Ascending aorta (tissue), 2 donors: Measurements from ENCODE around the gene AKAP6. TPM values are rescaled to one million over a fixed set of nuclear protein-coding genes. Genes with fewer than 3 reads are reported as not detected.
A peak's percentile ranks its signal among the peaks of the same experiment; 100 is the strongest.
"Not testable (repeated sequence)": the region's sequence is repeated elsewhere in the genome, so short reads cannot be mapped to it uniquely, and the experiment has no call there.

Experiments used
- DNase-seq, 2 donors: peaks; one replicate each; pipeline ENCODE4 v3.0.0-alpha.2; 2019; ENCODE audit warnings: low spot score in 2 of 2
- H3K27ac ChIP-seq, 2 donors: fragments of 200-600 bp; sonication (generic); one replicate each; pipeline ENCODE4 v1.5.1; 2016 to 2017; ENCODE audit warnings: mild to moderate bottlenecking in 1 of 2
- H3K27me3 ChIP-seq: fragments of 200-600 bp; sonication (generic); one replicate; pipeline ENCODE4 v1.5.1; 2017
- H3K36me3 ChIP-seq, 2 donors: fragments of 200-600 bp; sonication (generic); one replicate each; pipeline ENCODE4 v1.5.1; 2016
- H3K4me1 ChIP-seq, 2 donors: fragments of 200-600 bp; sonication (generic); one replicate each; pipeline ENCODE4 v1.5.1; 2016 to 2017; ENCODE audit warnings: mild to moderate bottlenecking in 1 of 2
- H3K4me3 ChIP-seq, 2 donors: fragments of 200-600 bp; sonication (generic); one replicate each; pipeline ENCODE4 v1.5.1; 2016 to 2017; ENCODE audit warnings: mild to moderate bottlenecking in 1 of 2
- H3K9me3 ChIP-seq, 2 donors: fragments of 200-600 bp; sonication (generic); one replicate each; pipeline ENCODE4 v1.5.1; 2016
- intact Hi-C: fragments of 100-400 bp; cut with DNase I; formaldehyde crosslinking; loops from one replicate; pipeline ENCODE4 v1.15.1; 2023
- total RNA-seq: library from RNA; depleted of rRNA; stranded (reverse); fragments of >200 nt; gene quantifications from one replicate; pipeline ENCODE4 v1.1.0, GENCODE V29; 2016
- TF ChIP-seq, protein P1 (sequence below), 3 experiments: fragments of 200-600 bp in 2 of 3; fragments of 450-650 bp in 1 of 3; sonication (generic) in 2 of 3; IDR thresholded peaks; one replicate each; pipeline ENCODE4 v1.5.1; 2016 to 2019; ENCODE audit warnings: antibody characterized with exemption in 3 of 3, mild to moderate bottlenecking in 1 of 3, moderate library complexity in 1 of 3

AKAP6 gene
- total RNA-seq, 1 donor from 2014 or later = 21.1 TPM

DNA sequence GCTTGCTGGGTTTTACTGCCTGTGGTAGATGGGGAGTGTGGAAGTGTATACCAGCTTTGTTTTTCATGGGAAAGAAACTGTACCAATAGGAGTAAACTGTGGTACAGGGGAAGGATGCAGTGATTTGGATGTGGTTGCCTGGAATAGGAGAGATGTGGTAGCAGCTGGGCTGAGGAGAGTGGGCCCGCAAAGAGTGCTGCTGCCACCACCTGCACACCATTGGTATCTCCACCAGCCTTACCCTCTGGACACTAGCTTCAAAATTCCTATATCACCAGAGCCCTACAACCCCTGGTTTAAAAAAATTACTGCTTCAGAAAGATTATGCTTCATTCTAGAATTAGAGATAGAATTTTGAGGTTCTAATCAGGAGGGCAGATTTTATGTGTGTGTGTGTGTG, 53.6 kb downstream of the AKAP6 start:
- Histone ChIP-seq H3K36me3 (no peaks in the 10 kb centered on the region), H3K27ac (no peak overlapping the region), H3K27me3 (no peaks in the 10 kb centered on the region), H3K4me3 (no peak overlapping the region), H3K9me3 (no peaks in the 10 kb centered on the region), H3K4me1 (no peaks in the 10 kb centered on the region)
- DNase-seq = no peak
- TF ChIP-seq, protein P1, sequence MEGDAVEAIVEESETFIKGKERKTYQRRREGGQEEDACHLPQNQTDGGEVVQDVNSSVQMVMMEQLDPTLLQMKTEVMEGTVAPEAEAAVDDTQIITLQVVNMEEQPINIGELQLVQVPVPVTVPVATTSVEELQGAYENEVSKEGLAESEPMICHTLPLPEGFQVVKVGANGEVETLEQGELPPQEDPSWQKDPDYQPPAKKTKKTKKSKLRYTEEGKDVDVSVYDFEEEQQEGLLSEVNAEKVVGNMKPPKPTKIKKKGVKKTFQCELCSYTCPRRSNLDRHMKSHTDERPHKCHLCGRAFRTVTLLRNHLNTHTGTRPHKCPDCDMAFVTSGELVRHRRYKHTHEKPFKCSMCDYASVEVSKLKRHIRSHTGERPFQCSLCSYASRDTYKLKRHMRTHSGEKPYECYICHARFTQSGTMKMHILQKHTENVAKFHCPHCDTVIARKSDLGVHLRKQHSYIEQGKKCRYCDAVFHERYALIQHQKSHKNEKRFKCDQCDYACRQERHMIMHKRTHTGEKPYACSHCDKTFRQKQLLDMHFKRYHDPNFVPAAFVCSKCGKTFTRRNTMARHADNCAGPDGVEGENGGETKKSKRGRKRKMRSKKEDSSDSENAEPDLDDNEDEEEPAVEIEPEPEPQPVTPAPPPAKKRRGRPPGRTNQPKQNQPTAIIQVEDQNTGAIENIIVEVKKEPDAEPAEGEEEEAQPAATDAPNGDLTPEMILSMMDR (IDR thresholded peaks at IDR 0.05) = peak in 1 of 3 experiments; percentile 26
- intact Hi-C loops = no loop called here

DNA sequence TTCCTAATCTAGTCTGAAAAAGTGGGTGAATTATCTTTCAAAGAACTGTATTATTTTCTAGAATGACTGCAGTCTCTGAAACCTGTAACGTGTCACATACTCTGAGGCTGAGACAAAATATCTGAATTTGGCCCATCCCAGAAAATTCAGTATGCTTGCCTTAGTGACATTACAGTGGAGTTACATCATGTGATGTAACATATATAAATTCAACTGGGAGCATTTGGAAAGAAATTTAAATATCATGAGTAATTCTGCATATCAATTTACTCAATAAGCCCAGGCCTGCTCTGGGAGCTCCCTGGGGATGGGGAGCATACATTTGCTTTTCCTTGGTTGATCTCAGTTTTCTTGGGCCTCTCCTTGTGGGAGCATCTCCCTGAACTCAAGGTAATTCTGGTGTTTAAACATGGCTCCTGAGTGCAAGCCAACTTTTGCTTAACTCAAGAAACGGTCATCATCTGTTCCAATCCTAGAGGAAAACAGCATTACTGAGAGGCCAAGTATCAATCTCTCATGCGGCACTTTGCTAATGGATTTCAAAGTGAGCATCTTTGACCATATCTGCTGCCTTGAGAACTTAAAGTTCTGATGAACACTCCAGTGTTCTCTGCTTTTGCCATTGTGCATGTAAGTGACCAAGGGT, 54.4 kb downstream of the AKAP6 start:
- Histone ChIP-seq H3K4me1 (no peaks in the 10 kb centered on the region), H3K9me3 (no peaks in the 10 kb centered on the region), H3K27me3 (no peaks in the 10 kb centered on the region), H3K4me3 (no peak overlapping the region), H3K27ac (no peak overlapping the region), H3K36me3 (no peaks in the 10 kb centered on the region)
- TF ChIP-seq, protein P1 (IDR thresholded peaks at IDR 0.05) = no peak
- intact Hi-C loops = no loop called here
- no peak for DNase-seq

DNA sequence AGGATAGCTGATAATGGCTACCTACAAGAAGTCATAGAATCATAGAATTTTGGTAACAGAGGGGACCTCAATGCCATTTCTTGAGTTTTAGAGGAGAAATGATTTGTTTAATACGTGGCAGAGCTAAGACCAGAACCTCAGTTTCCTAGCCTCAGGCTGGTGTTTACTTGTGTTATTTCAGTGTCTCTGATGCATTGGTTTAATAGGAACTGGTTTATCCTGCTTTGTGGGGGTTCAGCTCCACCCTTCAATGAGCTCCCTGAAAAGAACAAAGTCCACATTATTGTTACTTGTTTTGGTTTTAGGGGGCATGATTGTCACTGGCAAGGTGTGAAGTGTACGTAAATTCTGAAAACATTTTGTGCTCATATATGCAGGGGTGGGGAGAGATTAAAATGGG, 55.4 kb downstream of the AKAP6 start:
- intact Hi-C loops = no loop called here
- TF ChIP-seq, protein P1 (IDR thresholded peaks at IDR 0.05) = no peak
- Histone ChIP-seq H3K36me3 (no peaks in the 10 kb centered on the region), H3K4me3 (no peak overlapping the region), H3K4me1 (no peaks in the 10 kb centered on the region), H3K9me3 (no peaks in the 10 kb centered on the region), H3K27ac (no peak overlapping the region), H3K27me3 (no peaks in the 10 kb centered on the region)
- no peak for DNase-seq

DNA sequence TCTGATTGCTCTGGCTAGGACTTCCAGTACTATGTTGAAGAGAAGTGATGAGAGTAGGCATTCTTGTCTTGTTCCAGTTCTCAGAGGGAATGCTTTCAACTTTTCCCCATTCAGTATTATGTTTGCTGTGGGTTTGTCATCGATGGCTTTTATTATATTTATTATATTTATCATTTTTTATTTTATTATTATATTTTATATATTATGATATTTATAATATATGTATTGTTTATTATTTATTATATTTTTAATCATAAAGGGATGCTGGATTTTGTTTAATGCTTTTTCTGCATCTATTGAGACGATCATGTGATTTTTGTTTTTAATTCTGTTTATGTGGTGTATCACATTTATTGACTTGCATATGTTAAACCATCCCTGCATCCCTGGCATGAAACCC, 58.2 kb downstream of the AKAP6 start:
- DNase-seq, H3K27ac ChIP-seq, intact Hi-C loops, H3K36me3 ChIP-seq, H3K27me3 ChIP-seq, H3K4me3 ChIP-seq, H3K9me3 ChIP-seq, H3K4me1 ChIP-seq: not testable (repeated sequence)

DNA sequence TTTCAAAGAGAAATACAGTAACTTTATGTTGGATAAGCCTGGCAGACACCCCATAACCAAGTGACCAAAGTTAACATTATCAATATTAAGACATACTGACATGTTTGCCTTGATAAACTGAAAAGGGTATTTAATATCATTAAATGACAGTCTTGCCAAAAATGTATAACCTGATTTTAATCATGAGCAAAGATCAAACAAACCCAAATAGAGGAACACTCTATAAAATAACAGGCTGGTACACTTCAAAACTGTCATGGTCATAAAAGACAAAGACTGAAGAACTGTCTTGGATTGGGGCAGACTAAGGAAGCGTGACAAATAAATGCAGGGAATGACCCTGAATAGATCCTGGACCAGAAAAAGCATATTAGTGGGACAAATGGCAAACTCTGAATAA, 64.0 kb downstream of the AKAP6 start:
- H3K9me3 ChIP-seq = no peaks in the 10 kb centered on the region
- H3K36me3 ChIP-seq = no peaks in the 10 kb centered on the region
- intact Hi-C loops = no loop called here
- peaks cover 0 to 3% of the 10 kb centered on the region in 2 donors for H3K4me1 ChIP-seq
- TF ChIP-seq, protein P1 (IDR thresholded peaks at IDR 0.05) = no peak
- H3K27me3 ChIP-seq = no peaks in the 10 kb centered on the region
- no peak overlapping the region for H3K4me3 ChIP-seq
- H3K27ac ChIP-seq = no peak overlapping the region
- no peak for DNase-seq

DNA sequence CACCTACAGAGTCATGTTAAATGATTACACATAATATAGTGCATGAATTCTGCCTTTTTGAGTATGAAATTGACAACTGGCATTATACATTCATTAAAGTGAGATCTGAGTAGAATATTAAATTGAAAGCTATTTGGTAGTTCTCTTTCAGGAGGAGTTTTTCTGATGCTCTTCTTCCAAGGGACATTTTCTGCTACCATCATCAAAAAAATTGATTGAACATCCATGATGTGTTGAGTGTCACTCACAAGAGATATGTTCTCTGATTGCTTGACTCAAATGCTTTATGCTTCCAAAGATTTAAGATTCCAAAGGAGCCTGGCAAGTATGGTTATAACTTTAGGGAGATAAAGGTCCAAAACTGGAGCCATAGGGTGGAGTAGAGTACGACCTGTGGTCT, 64.9 kb downstream of the AKAP6 start:
- intact Hi-C loops = no loop called here
- no peaks in the 10 kb centered on the region for H3K36me3 ChIP-seq
- H3K27me3 ChIP-seq = no peaks in the 10 kb centered on the region

More for the DNA sequence above, 64.9 kb downstream of the AKAP6 start:
- no peak for DNase-seq
- Histone ChIP-seq H3K4me3 (no peak overlapping the region), H3K4me1 (peaks cover 0 to 4% of the 10 kb centered on the region in 2 donors), H3K9me3 (no peaks in the 10 kb centered on the region), H3K27ac (no peak overlapping the region)
- TF ChIP-seq, protein P1 (IDR thresholded peaks at IDR 0.05) = no peak
